ENCODE results near the gene ZNF385B. TPM values are rescaled to one million over a fixed set of nuclear protein-coding genes. Genes with fewer than 3 reads are reported as not detected.

ZNF385B gene
- total RNA-seq, 2 donors from 2014 or later, result under 0.01 TPM; not detected in 1

DNA sequence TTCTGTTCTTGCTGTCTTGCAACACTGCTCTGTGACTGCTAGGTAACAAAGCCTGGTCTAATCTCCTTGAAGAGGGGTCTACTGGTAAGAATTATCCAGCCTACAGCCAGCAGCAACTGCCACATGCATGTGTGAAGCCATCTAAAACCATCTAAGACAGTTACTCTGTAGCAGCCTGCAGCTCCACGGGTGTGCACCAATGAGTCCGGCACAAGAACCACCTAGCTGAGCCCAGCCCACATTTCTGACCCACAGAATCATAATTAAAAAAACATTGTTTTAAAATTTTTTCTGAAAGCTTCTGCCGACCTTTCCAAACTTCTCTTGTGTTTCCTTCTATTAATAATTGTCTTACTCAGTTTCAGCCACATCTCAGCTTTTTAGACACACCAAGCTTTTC is 102.8 kb downstream of the ZNF385B start:
- Histone ChIP-seq H3K27ac (no peak overlapping the region), H3K4me3 (no peak overlapping the region), H3K4me1 (no peaks in the 10 kb centered on the region), H3K36me3 (replicated peaks in 1 of 2; ENCODE audit: insufficient read depth in 1 of 2, low read depth in 2 of 2) (no peaks in the 10 kb centered on the region), H3K27me3 (no peaks in the 10 kb centered on the region), H3K9me3 (no peaks in the 10 kb centered on the region)
- ATAC-seq, result no peak
- DNase-seq, result no peak
- intact Hi-C loops (cut with DNase I), result no loop called here
- WGBS, 2 donors, result 87 to 92% methylated on average over 3 of the region's 3 CpGs
- TF ChIP-seq, protein P1, sequence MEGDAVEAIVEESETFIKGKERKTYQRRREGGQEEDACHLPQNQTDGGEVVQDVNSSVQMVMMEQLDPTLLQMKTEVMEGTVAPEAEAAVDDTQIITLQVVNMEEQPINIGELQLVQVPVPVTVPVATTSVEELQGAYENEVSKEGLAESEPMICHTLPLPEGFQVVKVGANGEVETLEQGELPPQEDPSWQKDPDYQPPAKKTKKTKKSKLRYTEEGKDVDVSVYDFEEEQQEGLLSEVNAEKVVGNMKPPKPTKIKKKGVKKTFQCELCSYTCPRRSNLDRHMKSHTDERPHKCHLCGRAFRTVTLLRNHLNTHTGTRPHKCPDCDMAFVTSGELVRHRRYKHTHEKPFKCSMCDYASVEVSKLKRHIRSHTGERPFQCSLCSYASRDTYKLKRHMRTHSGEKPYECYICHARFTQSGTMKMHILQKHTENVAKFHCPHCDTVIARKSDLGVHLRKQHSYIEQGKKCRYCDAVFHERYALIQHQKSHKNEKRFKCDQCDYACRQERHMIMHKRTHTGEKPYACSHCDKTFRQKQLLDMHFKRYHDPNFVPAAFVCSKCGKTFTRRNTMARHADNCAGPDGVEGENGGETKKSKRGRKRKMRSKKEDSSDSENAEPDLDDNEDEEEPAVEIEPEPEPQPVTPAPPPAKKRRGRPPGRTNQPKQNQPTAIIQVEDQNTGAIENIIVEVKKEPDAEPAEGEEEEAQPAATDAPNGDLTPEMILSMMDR (IDR thresholded peaks at IDR 0.05), result no peak
- no peak for TF ChIP-seq POLR2A (IDR thresholded peaks at IDR 0.05)

DNA sequence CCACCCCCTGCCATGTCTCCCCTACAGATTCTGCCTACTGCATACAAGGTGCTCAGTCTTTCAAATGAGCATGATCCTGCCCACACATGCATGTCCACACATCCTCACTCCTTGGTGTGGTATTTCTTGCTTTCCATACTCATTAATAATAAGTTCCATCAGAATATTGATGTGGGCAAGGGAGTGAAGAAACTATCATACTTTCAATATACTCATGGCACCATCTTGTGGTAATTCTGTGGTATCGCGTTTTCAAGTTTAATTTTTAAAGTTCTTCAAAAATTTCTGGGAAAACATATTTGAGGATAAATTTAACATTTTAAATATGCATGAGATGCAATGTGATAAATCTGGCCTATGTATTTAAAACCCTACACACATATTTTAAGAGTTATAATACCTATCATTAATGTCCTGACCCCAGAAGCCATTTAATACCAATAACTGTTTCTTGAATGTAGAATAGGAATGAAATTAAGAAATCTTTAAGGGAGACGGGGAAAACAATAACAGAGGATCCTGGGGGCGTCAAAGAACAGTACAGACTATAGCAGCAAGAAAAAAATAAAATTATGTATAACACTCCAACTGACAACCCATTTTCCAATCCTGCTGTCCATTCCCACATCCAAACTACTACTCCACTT is 110.1 kb downstream of the ZNF385B start:
- Histone ChIP-seq H3K4me3 (no peak overlapping the region), H3K36me3 (replicated peaks in 1 of 2; ENCODE audit: insufficient read depth in 1 of 2, low read depth in 2 of 2) (no peaks in the 10 kb centered on the region), H3K27me3 (no peaks in the 10 kb centered on the region), H3K4me1 (no peaks in the 10 kb centered on the region), H3K9me3 (no peaks in the 10 kb centered on the region), H3K27ac (no peak overlapping the region)
- peak; percentile 48 for ATAC-seq
- 7 to 8% methylated on average over 4 of the region's 4 CpGs for WGBS, 2 donors
- intact Hi-C loops (cut with DNase I), result loop anchor here (5.0 kb wide), 1 partner anchor 334 kb away; no protein-coding TSS in a partner anchor
- DNase-seq, result no peak
- TF ChIP-seq, protein P1 (IDR thresholded peaks at IDR 0.05), result peak; percentile 45 to 87 (median 74)
- no peak for TF ChIP-seq POLR2A (IDR thresholded peaks at IDR 0.05)

DNA sequence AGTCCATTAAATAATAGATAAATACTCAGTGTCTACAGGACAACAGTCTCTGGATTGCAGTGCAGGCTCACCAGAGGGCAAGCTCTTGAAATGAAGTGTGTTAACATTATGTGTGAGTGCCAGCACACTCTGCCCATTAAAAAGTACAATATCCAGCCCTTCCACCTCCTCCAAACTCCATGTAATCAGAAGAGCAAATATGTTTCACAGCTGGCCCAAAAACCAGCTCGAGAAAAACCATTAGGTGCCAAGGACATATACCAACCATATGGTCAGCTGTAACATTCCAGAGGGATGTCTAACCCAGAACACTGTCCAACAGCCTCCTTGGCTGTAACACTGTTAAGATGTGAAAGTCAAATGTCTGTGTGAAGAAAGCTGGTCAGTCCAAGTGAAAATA is 112.2 kb downstream of the ZNF385B start:
- no peak for DNase-seq
- no peak for ATAC-seq
- H3K36me3 ChIP-seq (replicated peaks in 1 of 2; ENCODE audit: insufficient read depth in 1 of 2, low read depth in 2 of 2), result no peaks in the 10 kb centered on the region
- intact Hi-C loops (cut with DNase I), result no loop called here
- no peaks in the 10 kb centered on the region for H3K4me1 ChIP-seq
- H3K9me3 ChIP-seq, result no peaks in the 10 kb centered on the region
- no peak overlapping the region for H3K4me3 ChIP-seq
- TF ChIP-seq POLR2A (IDR thresholded peaks at IDR 0.05), result no peak
- TF ChIP-seq, protein P1 (IDR thresholded peaks at IDR 0.05), result no peak
- no peaks in the 10 kb centered on the region for H3K27me3 ChIP-seq
- 33 to 37% methylated on average over 1 of the region's 1 CpG for WGBS, 2 donors
- H3K27ac ChIP-seq, result no peak overlapping the region

DNA sequence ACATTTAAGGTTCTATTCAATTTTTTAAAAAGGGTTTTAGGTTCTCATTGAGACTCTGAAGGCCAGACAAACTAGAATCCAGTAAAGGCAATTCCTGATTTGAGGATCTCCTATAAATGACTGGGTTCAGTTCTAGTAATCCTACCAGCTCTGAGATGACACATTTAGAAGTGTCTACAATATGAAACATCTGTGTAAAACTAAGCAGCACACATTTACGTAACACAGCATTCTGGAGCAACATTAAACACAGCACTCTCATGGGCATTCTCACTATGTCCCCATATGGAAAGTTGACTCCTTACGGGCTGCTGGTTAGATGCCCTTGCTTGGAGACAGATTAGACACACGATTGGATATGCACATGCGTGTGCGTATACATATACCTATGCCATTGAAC is 114.4 kb downstream of the ZNF385B start:
- 78 to 86% methylated on average over 5 of the region's 5 CpGs for WGBS, 2 donors
- H3K4me1 ChIP-seq, result no peaks in the 10 kb centered on the region
- no peak for ATAC-seq
- H3K27me3 ChIP-seq, result no peaks in the 10 kb centered on the region
- no peaks in the 10 kb centered on the region for H3K9me3 ChIP-seq
- no peaks in the 10 kb centered on the region for H3K36me3 ChIP-seq (replicated peaks in 1 of 2; ENCODE audit: insufficient read depth in 1 of 2, low read depth in 2 of 2)
- TF ChIP-seq, protein P1 (IDR thresholded peaks at IDR 0.05), result no peak
- no peak for TF ChIP-seq POLR2A (IDR thresholded peaks at IDR 0.05)
- DNase-seq, result no peak
- intact Hi-C loops (cut with DNase I), result no loop called here
- no peak overlapping the region for H3K4me3 ChIP-seq
- no peak overlapping the region for H3K27ac ChIP-seq

DNA sequence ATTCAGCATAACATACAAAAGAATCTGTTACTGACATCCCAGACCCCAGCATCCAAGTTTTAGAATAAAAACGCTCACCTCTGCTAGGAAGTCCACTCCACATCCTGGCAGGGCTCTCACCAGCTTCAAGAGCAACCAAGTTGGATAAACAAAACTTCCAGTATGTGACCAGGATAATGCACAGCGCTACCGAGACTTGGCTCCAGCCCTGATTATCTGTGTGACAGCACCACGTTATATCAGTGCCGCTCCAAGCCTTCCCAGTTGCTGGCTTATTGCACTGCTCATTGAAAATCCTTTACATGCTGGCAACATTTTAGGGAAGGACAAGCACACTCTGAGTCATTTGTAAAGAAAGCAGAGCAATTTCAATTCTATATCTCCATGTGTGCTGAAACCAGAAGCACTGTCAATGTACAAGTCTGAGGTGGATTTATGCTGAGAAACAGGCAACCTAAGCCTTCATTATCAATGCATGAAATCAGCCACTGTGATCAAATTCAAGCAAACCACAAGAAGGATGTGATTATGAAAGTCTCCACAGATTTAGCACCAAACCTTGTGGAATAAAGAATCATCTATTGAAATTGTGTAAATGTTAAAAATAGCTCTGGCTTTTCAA is 115.7 kb downstream of the ZNF385B start:
- H3K36me3 ChIP-seq (replicated peaks in 1 of 2; ENCODE audit: insufficient read depth in 1 of 2, low read depth in 2 of 2), result no peaks in the 10 kb centered on the region
- no peaks in the 10 kb centered on the region for H3K4me1 ChIP-seq
- H3K4me3 ChIP-seq, result no peak overlapping the region
- H3K27ac ChIP-seq, result no peak overlapping the region
- H3K27me3 ChIP-seq, result no peaks in the 10 kb centered on the region
- intact Hi-C loops (cut with DNase I), result no loop called here
- DNase-seq, result no peak
- TF ChIP-seq POLR2A (IDR thresholded peaks at IDR 0.05), result no peak
- TF ChIP-seq, protein P1 (IDR thresholded peaks at IDR 0.05), result no peak
- H3K9me3 ChIP-seq, result no peaks in the 10 kb centered on the region
- WGBS, 2 donors, result 54 to 55% methylated on average over 5 of the region's 5 CpGs
- ATAC-seq, result no peak

All from body of pancreas (tissue), 4 donors.